SU-DHL-6 (cell line): ENCODE results near the gene SLC48A1.

Experiments used
- CTCF ChIP-seq: fragments of 200-600 bp; sonication (generic); IDR thresholded peaks from one replicate; pipeline ENCODE4 v1.5.1; 2017; ENCODE audit warnings: antibody characterized with exemption, mild to moderate bottlenecking, low read length, moderate library complexity; ENCODE audit not compliant: insufficient read depth, poor library complexity, severe bottlenecking
- EZH2phosphoT487 ChIP-seq: fragments of 200-600 bp; sonication (generic), shearing (Covaris generic); conservative IDR thresholded peaks from 2 replicates; pipeline ENCODE4 v1.6.1; 2018; ENCODE audit warnings: mild to moderate bottlenecking, antibody characterized with exemption, low read length, moderate library complexity, mixed read lengths

GRCh38 chr12:47818467-47819137 is 45.6 kb downstream of the SLC48A1 start:
- no peak for TF ChIP-seq CTCF
- TF ChIP-seq EZH2phosphoT487 = no peak
